ENCODE measurements around the gene PRCC. TPM values are rescaled to one million over a fixed set of nuclear protein-coding genes. Genes with fewer than 3 reads are reported as not detected.

Gene PRCC
- total RNA-seq, 4 donors from 2014 or later = 34.8 to 57.9 (median 43.6) TPM

GRCh38 chr1:156726549-156727226, 40.6 kb upstream of the PRCC start:
- no peak for TF ChIP-seq POLR2A (IDR thresholded peaks at IDR 0.05)
- TF ChIP-seq CTCF (IDR thresholded peaks at IDR 0.05) = peak in 3 of 6 experiments; percentile 27 to 43 (median 37)
- Histone ChIP-seq H3K9me3 (no peaks in the 10 kb centered on the region), H3K27ac (no peak overlapping the region), H3K4me1 (peaks cover 32 to 37% of the 10 kb centered on the region in 2 donors), H3K36me3 (peaks cover 20 to 27% of the 10 kb centered on the region in 2 donors), H3K27me3 (no peaks in the 10 kb centered on the region), H3K4me3 (replicated peaks in 1 of 3) (no peak overlapping the region)
- intact Hi-C loops (cut with DNase I) = no loop called here
- WGBS, 2 donors = 49% methylated on average over 15 of the region's 15 CpGs
- DNase-seq = peak; percentile 34 to 35

- H3K27me3 ChIP-seq = no peaks in the 10 kb centered on the region
- H3K4me3 ChIP-seq (replicated peaks in 1 of 3) = peak overlapping the region; percentile 66 to 94 (median 83)
- no peaks in the 10 kb centered on the region for H3K9me3 ChIP-seq
- TF ChIP-seq POLR2A (IDR thresholded peaks at IDR 0.05) (no peak), CTCF (IDR thresholded peaks at IDR 0.05) (no peak)
- peaks cover 19 to 21% of the 10 kb centered on the region in 2 donors for H3K36me3 ChIP-seq
- WGBS, 2 donors = 57 to 63% methylated on average over 7 of the region's 7 CpGs
- no peak for DNase-seq
- peaks cover 32 to 37% of the 10 kb centered on the region in 2 donors for H3K4me1 ChIP-seq
- intact Hi-C loops (cut with DNase I) = no loop called here
- H3K27ac ChIP-seq = peak overlapping the region in 1 of 3 donors; percentile 95
Measured at GRCh38 chr1:156727492-156727891, 39.8 kb upstream of the PRCC start.

GRCh38 chr1:156727926-156728598, 39.3 kb upstream of the PRCC start, which contains the start of gene METTL25B:
Gene METTL25B (plus strand): TSS chr1:156728469. CDS start chr1:156729105, 636 bp downstream.
- Histone ChIP-seq H3K27ac (peak within 1 kb of the TSS; percentile 95 to 97 (median 96)), H3K9me3 (no peaks in the 10 kb centered on the region), H3K36me3 (peaks cover 13 to 15% of the 10 kb centered on the region in 2 donors), H3K27me3 (no peaks in the 10 kb centered on the region), H3K4me3 (replicated peaks in 1 of 3) (peak within 1 kb of the TSS; percentile 66 to 94 (median 83)), H3K4me1 (peaks cover 32 to 37% of the 10 kb centered on the region in 2 donors)
- 1 to 2% methylated on average over 12 of the region's 46 CpGs for WGBS, 2 donors
- DNase-seq = peak; percentile 80 to 84
- intact Hi-C loops (cut with DNase I) = no loop called here
- TF ChIP-seq POLR2A (IDR thresholded peaks at IDR 0.05) = peak in 1 of 2 donors; percentile 56
- TF ChIP-seq CTCF (IDR thresholded peaks at IDR 0.05) = peak in 1 of 6 experiments; percentile 11

GRCh38 chr1:156728599-156729462, 38.5 kb upstream of the PRCC start, which contains the start of gene ISG20L2:
Gene ISG20L2 (minus strand): TSS chr1:156728766. CDS start chr1:156727652, 1,114 bp downstream.
- H3K36me3 ChIP-seq = peaks cover 7 to 8% of the 10 kb centered on the region in 2 donors
- peak within 1 kb of the TSS; percentile 95 to 97 (median 96) for H3K27ac ChIP-seq
- DNase-seq = peak; percentile 96 to 98
- TF ChIP-seq POLR2A (IDR thresholded peaks at IDR 0.05) (peak in 1 of 2 donors; percentile 60), CTCF (IDR thresholded peaks at IDR 0.05) (no peak)
- no peaks in the 10 kb centered on the region for H3K9me3 ChIP-seq
- no peaks in the 10 kb centered on the region for H3K27me3 ChIP-seq
- H3K4me1 ChIP-seq = peaks cover 32 to 37% of the 10 kb centered on the region in 2 donors
- peak within 1 kb of the TSS; percentile 66 to 94 (median 83) for H3K4me3 ChIP-seq (replicated peaks in 1 of 3)
- intact Hi-C loops (cut with DNase I) = no loop called here
- 3% methylated on average over 24 to 40 of the region's 57 CpGs for WGBS, 2 donors

Measured in thyroid gland (tissue), 4 donors.